Hepatocyte (in vitro differentiated cells): ENCODE data around the gene DLG2. TPM values are rescaled to one million over a fixed set of nuclear protein-coding genes. Genes with fewer than 3 reads are reported as not detected.

Source experiments
- DNase-seq: peaks from one replicate; pipeline ENCODE4 v3.0.0-alpha.2; 2016; ENCODE audit warnings: low spot score
- H2AFZ ChIP-seq: fragments of 200-600 bp; sonication (generic); 2 replicates; pipeline ENCODE4 v1.6.0; 2016; ENCODE audit warnings: antibody characterized with exemption, mild to moderate bottlenecking
- H3K27ac ChIP-seq: fragments of 200-600 bp; sonication (generic); 2 replicates; pipeline ENCODE4 v1.5.1; 2016; ENCODE audit warnings: mild to moderate bottlenecking
- H3K27me3 ChIP-seq: fragments of 200-600 bp; sonication (generic); 2 replicates; pipeline ENCODE4 v1.6.1; 2016
- H3K36me3 ChIP-seq: fragments of 200-600 bp; sonication (generic); replicated peaks from 2 replicates; pipeline ENCODE4 v1.5.1; 2016; ENCODE audit warnings: low read depth; ENCODE audit not compliant: insufficient read depth
- H3K4me1 ChIP-seq: fragments of 200-600 bp; sonication (generic); 2 replicates; pipeline ENCODE4 v1.5.1; 2016; ENCODE audit warnings: mild to moderate bottlenecking, moderate library complexity; ENCODE audit not compliant: insufficient read depth
- H3K4me2 ChIP-seq: fragments of 200-600 bp; sonication (generic); 2 replicates; pipeline ENCODE4 v1.6.0; 2016
- H3K4me3 ChIP-seq: fragments of 200-600 bp; sonication (generic); 2 replicates; pipeline ENCODE4 v1.5.1; 2016; ENCODE audit warnings: mild to moderate bottlenecking
- H3K79me2 ChIP-seq: fragments of 200-600 bp; sonication (generic); 2 replicates; pipeline ENCODE4 v1.6.0; 2017; ENCODE audit warnings: mild to moderate bottlenecking
- H3K9me2 ChIP-seq: fragments of 200-600 bp; sonication (generic); replicated peaks from 2 replicates; pipeline ENCODE4 v1.6.0; 2017; ENCODE audit warnings: mild to moderate bottlenecking; ENCODE audit not compliant: insufficient read depth
- H3K9me3 ChIP-seq: fragments of 200-600 bp; sonication (generic); 2 replicates; pipeline ENCODE4 v1.5.1; 2016; ENCODE audit warnings: low read depth, mild to moderate bottlenecking
- H4K20me1 ChIP-seq: fragments of 200-600 bp; sonication (generic); 2 replicates; pipeline ENCODE4 v1.6.0; 2016; ENCODE audit warnings: mild to moderate bottlenecking; ENCODE audit not compliant: insufficient read depth, poor library complexity, severe bottlenecking
- EZH2 ChIP-seq: fragments of 200-600 bp; sonication (generic); IDR thresholded peaks from 2 replicates; pipeline ENCODE4 v1.6.1; 2016; ENCODE audit warnings: antibody characterized with exemption, mild to moderate bottlenecking, borderline replicate concordance
- EZH2phosphoT487 ChIP-seq: fragments of 200-600 bp; sonication (generic); IDR thresholded peaks from one replicate; pipeline ENCODE4 v1.6.1; 2018; ENCODE audit warnings: antibody characterized with exemption, mild to moderate bottlenecking, low read depth, moderate library complexity; ENCODE audit not compliant: unreplicated experiment, severe bottlenecking
- WGBS: methylation state at CpG from one replicate; pipeline ENCODE4 v1.1.6; 2016; ENCODE audit warnings: low lambda C conversion rate; ENCODE audit errors: missing lambda C conversion rate; 5-methylcytosine and 5-hydroxymethylcytosine counted together
- polyA plus RNA-seq: library from polyadenylated mRNA; unstranded; fragments of >200 nt; fragmentation: Nextera tagmentation; extraction: Ambion mirVana; gene quantifications from 2 replicates; pipeline ENCODE4 v1.2.1, GENCODE V29; 2016
- total RNA-seq: library from RNA; depleted of rRNA; stranded (reverse); fragments of >200 nt; gene quantifications from 2 replicates; pipeline ENCODE4 v1.2.3, GENCODE V29; 2014
- TF ChIP-seq, protein P1 (sequence below): fragments of 200-600 bp; sonication (generic); IDR thresholded peaks from 2 replicates; pipeline ENCODE4 v1.5.1; 2016; ENCODE audit warnings: antibody characterized with exemption, mild to moderate bottlenecking; ENCODE audit not compliant: poor library complexity

Gene DLG2
- total and polyA plus RNA-seq, 2 experiments from 2014 or later: 2.6 to 6.8 TPM

DNA sequence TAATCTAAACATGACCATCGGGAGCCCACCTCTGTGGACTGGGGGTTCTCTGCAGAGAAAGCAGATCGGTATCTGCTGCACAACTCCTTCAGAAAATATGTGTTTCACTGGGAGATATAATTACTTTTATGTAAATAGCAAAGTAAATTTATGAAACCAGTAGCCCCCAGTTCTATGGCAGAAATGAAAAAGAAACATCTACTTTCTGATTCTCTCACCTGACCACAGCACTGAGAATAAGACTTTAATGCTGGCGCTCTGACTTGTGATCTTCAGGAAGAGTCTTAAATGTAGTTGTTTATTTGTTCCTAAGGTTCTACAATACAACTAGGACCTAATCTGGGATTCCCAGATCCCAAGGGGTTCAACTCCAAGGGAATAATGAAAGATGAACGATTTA is 518.0 kb downstream of the DLG2 start:
- 86% methylated on average over 4 of the region's 4 CpGs for WGBS
- Histone ChIP-seq H3K4me1 (no peaks in the 10 kb centered on the region), H3K4me3 (no peak overlapping the region), H3K9me3 (no peaks in the 10 kb centered on the region), H3K4me2 (no peak overlapping the region), H3K9me2 (no peaks in the 10 kb centered on the region), H2AFZ (no peak overlapping the region), H3K79me2 (no peaks in the 10 kb centered on the region), H3K36me3 (no peaks in the 10 kb centered on the region), H3K27ac (no peak overlapping the region), H4K20me1 (no peaks in the 10 kb centered on the region), H3K27me3 (no peaks in the 10 kb centered on the region)
- DNase-seq: no peak
- no peak for TF ChIP-seq EZH2phosphoT487

DNA sequence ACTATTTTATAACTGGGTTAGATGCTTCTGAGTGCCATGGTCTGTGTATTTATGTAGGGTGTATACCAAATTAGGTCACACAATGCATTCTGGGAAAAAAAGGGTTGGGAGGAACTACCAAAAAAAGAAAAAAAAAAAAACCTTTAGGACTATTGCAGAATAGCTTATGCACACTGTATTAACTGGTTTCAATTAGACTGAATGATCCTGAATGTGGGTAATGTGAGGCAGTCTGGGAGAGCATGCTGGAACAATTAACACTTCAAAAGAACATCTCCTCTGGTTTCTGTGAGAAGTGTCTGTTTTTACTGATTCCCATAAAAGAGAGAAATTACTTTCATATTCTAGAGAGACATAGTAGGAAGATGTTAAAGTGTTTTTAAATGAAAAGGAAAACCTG is 521.3 kb downstream of the DLG2 start:
- H3K79me2 ChIP-seq: no peaks in the 10 kb centered on the region
- no peak overlapping the region for H3K27ac ChIP-seq
- no peak overlapping the region for H2AFZ ChIP-seq
- H3K4me3 ChIP-seq: no peak overlapping the region
- no peaks in the 10 kb centered on the region for H3K9me2 ChIP-seq
- TF ChIP-seq, protein P1, sequence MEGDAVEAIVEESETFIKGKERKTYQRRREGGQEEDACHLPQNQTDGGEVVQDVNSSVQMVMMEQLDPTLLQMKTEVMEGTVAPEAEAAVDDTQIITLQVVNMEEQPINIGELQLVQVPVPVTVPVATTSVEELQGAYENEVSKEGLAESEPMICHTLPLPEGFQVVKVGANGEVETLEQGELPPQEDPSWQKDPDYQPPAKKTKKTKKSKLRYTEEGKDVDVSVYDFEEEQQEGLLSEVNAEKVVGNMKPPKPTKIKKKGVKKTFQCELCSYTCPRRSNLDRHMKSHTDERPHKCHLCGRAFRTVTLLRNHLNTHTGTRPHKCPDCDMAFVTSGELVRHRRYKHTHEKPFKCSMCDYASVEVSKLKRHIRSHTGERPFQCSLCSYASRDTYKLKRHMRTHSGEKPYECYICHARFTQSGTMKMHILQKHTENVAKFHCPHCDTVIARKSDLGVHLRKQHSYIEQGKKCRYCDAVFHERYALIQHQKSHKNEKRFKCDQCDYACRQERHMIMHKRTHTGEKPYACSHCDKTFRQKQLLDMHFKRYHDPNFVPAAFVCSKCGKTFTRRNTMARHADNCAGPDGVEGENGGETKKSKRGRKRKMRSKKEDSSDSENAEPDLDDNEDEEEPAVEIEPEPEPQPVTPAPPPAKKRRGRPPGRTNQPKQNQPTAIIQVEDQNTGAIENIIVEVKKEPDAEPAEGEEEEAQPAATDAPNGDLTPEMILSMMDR: no peak
- TF ChIP-seq EZH2phosphoT487: no peak
- TF ChIP-seq EZH2: no peak
- H3K4me2 ChIP-seq: no peak overlapping the region
- H3K9me3 ChIP-seq: no peaks in the 10 kb centered on the region
- H3K36me3 ChIP-seq: no peaks in the 10 kb centered on the region
- H4K20me1 ChIP-seq: no peaks in the 10 kb centered on the region
- no peaks in the 10 kb centered on the region for H3K4me1 ChIP-seq
- no peak for DNase-seq
- no peaks in the 10 kb centered on the region for H3K27me3 ChIP-seq

DNA sequence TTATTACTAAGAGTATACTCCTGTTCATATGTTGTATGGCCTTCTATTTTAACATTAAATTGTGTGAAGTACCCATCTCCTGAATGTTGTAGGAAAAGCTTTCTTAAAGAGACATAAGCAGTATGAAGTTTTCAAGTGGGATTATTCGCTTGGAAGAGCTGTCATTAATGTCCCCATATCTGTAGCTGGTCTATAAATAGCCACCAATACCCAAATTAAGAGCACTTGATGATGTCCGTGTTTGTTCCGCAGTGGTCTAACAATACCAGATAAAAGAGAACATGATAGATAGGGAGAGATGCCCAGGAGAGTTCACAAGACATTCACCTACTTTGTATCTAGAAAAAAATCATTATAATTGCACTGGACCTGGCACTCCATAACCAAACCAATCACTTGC is 527.6 kb downstream of the DLG2 start:
- no peak for DNase-seq
- Histone ChIP-seq H4K20me1 (no peaks in the 10 kb centered on the region), H3K4me2 (no peak overlapping the region), H3K79me2 (no peaks in the 10 kb centered on the region), H3K4me3 (no peak overlapping the region), H3K36me3 (no peaks in the 10 kb centered on the region), H3K27ac (no peak overlapping the region), H3K27me3 (no peaks in the 10 kb centered on the region), H3K9me2 (no peaks in the 10 kb centered on the region), H3K9me3 (no peaks in the 10 kb centered on the region), H3K4me1 (no peaks in the 10 kb centered on the region), H2AFZ (no peak overlapping the region)
- no peak for TF ChIP-seq EZH2
- TF ChIP-seq, protein P1: no peak
- TF ChIP-seq EZH2phosphoT487: no peak
- WGBS: 82% methylated on average over 3 of the region's 3 CpGs

DNA sequence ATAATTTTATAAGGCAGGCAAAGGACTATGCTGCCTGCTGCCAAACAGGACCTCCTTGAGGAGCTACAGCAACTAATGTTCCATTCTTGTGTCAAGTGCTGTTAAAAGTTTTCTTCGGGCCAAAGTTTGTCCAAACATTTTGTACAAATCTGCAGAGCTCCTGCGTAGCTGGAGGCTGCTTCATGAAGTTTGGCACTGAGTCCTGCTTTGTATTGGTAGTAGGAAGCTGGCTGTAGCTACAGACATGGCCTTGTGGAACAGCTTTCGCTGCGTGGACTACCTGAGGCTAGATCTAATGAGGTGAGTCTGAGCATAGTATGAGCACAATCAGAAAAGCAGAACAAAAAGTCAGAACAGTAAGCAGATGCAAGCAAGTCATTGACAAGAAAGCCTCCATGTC is 528.1 kb downstream of the DLG2 start:
- no peaks in the 10 kb centered on the region for H3K27me3 ChIP-seq
- 70% methylated on average over 4 of the region's 4 CpGs for WGBS
- TF ChIP-seq, protein P1: no peak
- no peak for TF ChIP-seq EZH2
- TF ChIP-seq EZH2phosphoT487: no peak

More for the DNA sequence above, 528.1 kb downstream of the DLG2 start:
- Histone ChIP-seq H3K4me3 (no peak overlapping the region), H3K4me1 (no peaks in the 10 kb centered on the region), H4K20me1 (no peaks in the 10 kb centered on the region), H3K9me2 (no peaks in the 10 kb centered on the region), H3K27ac (no peak overlapping the region), H2AFZ (no peak overlapping the region), H3K4me2 (no peak overlapping the region), H3K36me3 (no peaks in the 10 kb centered on the region), H3K9me3 (no peaks in the 10 kb centered on the region), H3K79me2 (no peaks in the 10 kb centered on the region)
- DNase-seq: no peak
